ENCODE data around the gene PNRC1. TPM values are rescaled to one million over a fixed set of nuclear protein-coding genes. Genes with fewer than 3 reads are reported as not detected.
"Not testable (repeated sequence)": the region's sequence is repeated elsewhere in the genome, so short reads cannot be mapped to it uniquely, and the experiment has no call there.

PNRC1 gene
- polyA plus RNA-seq, 1 donor from 2014 or later: 22.2 TPM

DNA sequence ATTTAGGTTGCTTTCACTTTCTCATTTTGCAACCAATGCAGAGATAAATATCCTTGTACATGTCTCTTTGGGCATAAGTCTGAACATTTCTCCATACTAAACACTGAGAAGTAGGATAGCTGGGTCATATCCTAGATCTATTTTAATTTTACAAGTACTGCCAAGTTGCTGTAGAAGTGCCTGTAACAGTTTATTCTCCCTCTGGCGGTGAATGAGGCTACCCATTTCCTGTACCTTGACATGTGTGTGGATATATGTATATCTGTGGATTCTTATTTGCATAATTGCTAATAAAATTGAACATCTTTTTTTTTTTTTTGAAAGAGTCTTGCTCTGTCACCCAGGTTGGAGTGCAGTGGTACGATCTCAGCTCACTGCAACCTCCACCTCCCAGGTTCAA is 48.0 kb upstream of the PNRC1 start:
- H3K9ac ChIP-seq (ENCODE audit: low read length): no peak overlapping the region
- no peaks in the 10 kb centered on the region for H3K9me2 ChIP-seq (ENCODE audit: insufficient read depth, low read length)
- no peak overlapping the region for H3K4me3 ChIP-seq (ENCODE audit: low read length)
- no peak overlapping the region for H3K4me2 ChIP-seq (ENCODE audit: low read length)
- TF ChIP-seq RAD21 (conservative IDR thresholded peaks at IDR 0.05) (no peak), POLR2AphosphoS5 (IDR thresholded peaks at IDR 0.05) (no peak), EZH2 (IDR thresholded peaks at IDR 0.05; ENCODE audit: borderline replicate concordance, insufficient read depth, low read length, poor library complexity, severe bottlenecking) (no peak), SMC3 (conservative IDR thresholded peaks at IDR 0.05; ENCODE audit: poor library complexity) (no peak), MXI1 (conservative IDR thresholded peaks at IDR 0.05; ENCODE audit: poor library complexity, severe bottlenecking) (no peak), EP300 (conservative IDR thresholded peaks at IDR 0.05; ENCODE audit: poor library complexity, severe bottlenecking) (no peak), TAF1 (IDR thresholded peaks at IDR 0.05; ENCODE audit: low read depth) (no peak)
- TF ChIP-seq, protein P1, sequence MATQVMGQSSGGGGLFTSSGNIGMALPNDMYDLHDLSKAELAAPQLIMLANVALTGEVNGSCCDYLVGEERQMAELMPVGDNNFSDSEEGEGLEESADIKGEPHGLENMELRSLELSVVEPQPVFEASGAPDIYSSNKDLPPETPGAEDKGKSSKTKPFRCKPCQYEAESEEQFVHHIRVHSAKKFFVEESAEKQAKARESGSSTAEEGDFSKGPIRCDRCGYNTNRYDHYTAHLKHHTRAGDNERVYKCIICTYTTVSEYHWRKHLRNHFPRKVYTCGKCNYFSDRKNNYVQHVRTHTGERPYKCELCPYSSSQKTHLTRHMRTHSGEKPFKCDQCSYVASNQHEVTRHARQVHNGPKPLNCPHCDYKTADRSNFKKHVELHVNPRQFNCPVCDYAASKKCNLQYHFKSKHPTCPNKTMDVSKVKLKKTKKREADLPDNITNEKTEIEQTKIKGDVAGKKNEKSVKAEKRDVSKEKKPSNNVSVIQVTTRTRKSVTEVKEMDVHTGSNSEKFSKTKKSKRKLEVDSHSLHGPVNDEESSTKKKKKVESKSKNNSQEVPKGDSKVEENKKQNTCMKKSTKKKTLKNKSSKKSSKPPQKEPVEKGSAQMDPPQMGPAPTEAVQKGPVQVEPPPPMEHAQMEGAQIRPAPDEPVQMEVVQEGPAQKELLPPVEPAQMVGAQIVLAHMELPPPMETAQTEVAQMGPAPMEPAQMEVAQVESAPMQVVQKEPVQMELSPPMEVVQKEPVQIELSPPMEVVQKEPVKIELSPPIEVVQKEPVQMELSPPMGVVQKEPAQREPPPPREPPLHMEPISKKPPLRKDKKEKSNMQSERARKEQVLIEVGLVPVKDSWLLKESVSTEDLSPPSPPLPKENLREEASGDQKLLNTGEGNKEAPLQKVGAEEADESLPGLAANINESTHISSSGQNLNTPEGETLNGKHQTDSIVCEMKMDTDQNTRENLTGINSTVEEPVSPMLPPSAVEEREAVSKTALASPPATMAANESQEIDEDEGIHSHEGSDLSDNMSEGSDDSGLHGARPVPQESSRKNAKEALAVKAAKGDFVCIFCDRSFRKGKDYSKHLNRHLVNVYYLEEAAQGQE (IDR thresholded peaks at IDR 0.05; ENCODE audit: borderline replicate concordance): no peak
- TF ChIP-seq, protein P2, sequence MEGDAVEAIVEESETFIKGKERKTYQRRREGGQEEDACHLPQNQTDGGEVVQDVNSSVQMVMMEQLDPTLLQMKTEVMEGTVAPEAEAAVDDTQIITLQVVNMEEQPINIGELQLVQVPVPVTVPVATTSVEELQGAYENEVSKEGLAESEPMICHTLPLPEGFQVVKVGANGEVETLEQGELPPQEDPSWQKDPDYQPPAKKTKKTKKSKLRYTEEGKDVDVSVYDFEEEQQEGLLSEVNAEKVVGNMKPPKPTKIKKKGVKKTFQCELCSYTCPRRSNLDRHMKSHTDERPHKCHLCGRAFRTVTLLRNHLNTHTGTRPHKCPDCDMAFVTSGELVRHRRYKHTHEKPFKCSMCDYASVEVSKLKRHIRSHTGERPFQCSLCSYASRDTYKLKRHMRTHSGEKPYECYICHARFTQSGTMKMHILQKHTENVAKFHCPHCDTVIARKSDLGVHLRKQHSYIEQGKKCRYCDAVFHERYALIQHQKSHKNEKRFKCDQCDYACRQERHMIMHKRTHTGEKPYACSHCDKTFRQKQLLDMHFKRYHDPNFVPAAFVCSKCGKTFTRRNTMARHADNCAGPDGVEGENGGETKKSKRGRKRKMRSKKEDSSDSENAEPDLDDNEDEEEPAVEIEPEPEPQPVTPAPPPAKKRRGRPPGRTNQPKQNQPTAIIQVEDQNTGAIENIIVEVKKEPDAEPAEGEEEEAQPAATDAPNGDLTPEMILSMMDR (IDR thresholded peaks at IDR 0.05; ENCODE audit: poor library complexity, severe bottlenecking): no peak
- no peaks in the 10 kb centered on the region for H3K27me3 ChIP-seq (ENCODE audit: insufficient read depth, low read depth, low read length)
- H3K27ac ChIP-seq (ENCODE audit: low read length): no peak overlapping the region
- H3K79me2 ChIP-seq (replicated peaks; ENCODE audit: insufficient read depth, low read length): no peaks in the 10 kb centered on the region
- H3F3A ChIP-seq (ENCODE audit: insufficient read depth, low read length, poor library complexity, severe bottlenecking): no peaks in the 10 kb centered on the region
- no peak overlapping the region for H2AFZ ChIP-seq (ENCODE audit: low read depth, low read length)
- no peaks in the 10 kb centered on the region for H3K9me3 ChIP-seq (ENCODE audit: low read length)
- no peaks in the 10 kb centered on the region for H3K36me3 ChIP-seq (ENCODE audit: insufficient read depth, low read length)
- no peaks in the 10 kb centered on the region for H4K20me1 ChIP-seq (ENCODE audit: insufficient read depth)

DNA sequence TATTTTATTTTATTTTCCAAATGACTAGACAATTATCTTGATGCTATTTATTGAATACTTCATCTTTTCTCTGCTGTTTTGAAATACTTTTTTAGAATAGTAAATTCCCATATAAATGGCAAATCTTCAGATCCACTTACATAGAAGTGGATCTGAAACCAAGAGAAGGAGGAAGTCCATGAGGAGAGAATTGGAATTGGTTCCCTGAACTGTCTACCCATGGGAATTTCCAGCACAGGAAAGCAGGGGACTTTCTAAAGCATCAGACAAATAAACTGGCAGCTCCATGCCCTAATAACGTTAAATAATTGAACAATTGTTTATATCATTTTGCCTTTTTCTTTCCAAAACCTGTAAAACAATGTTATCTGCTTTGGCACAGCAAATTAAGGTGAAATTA is 47.1 kb upstream of the PNRC1 start:
- Histone ChIP-seq H4K20me1 (ENCODE audit: insufficient read depth) (no peaks in the 10 kb centered on the region), H3K9me2 (ENCODE audit: insufficient read depth, low read length) (no peaks in the 10 kb centered on the region), H3K27me3 (ENCODE audit: insufficient read depth, low read depth, low read length) (no peaks in the 10 kb centered on the region), H3K36me3 (ENCODE audit: insufficient read depth, low read length) (no peaks in the 10 kb centered on the region), H3K79me2 (replicated peaks; ENCODE audit: insufficient read depth, low read length) (no peaks in the 10 kb centered on the region), H3K4me3 (ENCODE audit: low read length) (no peak overlapping the region), H3K4me2 (ENCODE audit: low read length) (no peak overlapping the region), H3K9ac (ENCODE audit: low read length) (no peak overlapping the region), H2AFZ (ENCODE audit: low read depth, low read length) (no peak overlapping the region), H3F3A (ENCODE audit: insufficient read depth, low read length, poor library complexity, severe bottlenecking) (no peaks in the 10 kb centered on the region), H3K9me3 (ENCODE audit: low read length) (no peaks in the 10 kb centered on the region), H3K27ac (ENCODE audit: low read length) (no peak overlapping the region)
- TF ChIP-seq, protein P1 (IDR thresholded peaks at IDR 0.05; ENCODE audit: borderline replicate concordance): no peak
- TF ChIP-seq EP300 (conservative IDR thresholded peaks at IDR 0.05; ENCODE audit: poor library complexity, severe bottlenecking): no peak
- no peak for TF ChIP-seq TAF1 (IDR thresholded peaks at IDR 0.05; ENCODE audit: low read depth)
- TF ChIP-seq, protein P2 (IDR thresholded peaks at IDR 0.05; ENCODE audit: poor library complexity, severe bottlenecking): no peak
- no peak for TF ChIP-seq MXI1 (conservative IDR thresholded peaks at IDR 0.05; ENCODE audit: poor library complexity, severe bottlenecking)
- no peak for TF ChIP-seq EZH2 (IDR thresholded peaks at IDR 0.05; ENCODE audit: borderline replicate concordance, insufficient read depth, low read length, poor library complexity, severe bottlenecking)
- no peak for TF ChIP-seq POLR2AphosphoS5 (IDR thresholded peaks at IDR 0.05)
- no peak for TF ChIP-seq RAD21 (conservative IDR thresholded peaks at IDR 0.05)
- TF ChIP-seq SMC3 (conservative IDR thresholded peaks at IDR 0.05; ENCODE audit: poor library complexity): no peak

DNA sequence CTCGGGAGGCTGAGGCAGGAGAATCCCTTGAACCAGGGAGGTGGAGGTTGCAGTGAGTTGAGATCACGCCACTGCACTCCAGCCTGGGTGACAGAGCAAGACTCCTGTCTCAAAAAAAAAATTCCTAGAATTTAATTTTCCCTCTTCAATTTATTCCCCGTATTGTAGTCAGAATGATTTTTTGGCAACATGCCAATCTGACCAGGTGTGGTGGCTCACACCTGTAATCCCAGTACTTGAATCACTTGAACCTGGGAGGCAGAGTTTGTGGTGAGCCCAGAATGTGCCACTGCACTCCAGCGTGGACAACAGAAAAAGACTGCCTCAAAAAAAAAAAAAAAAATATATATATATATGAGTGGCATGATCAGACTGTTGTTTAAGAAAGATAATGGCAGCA is 46.4 kb upstream of the PNRC1 start:
- not testable (repeated sequence) for H3K27me3 ChIP-seq (ENCODE audit: insufficient read depth, low read depth, low read length); H3K9me3 ChIP-seq (ENCODE audit: low read length); H4K20me1 ChIP-seq (ENCODE audit: insufficient read depth); H3K36me3 ChIP-seq (ENCODE audit: insufficient read depth, low read length); H3K4me2 ChIP-seq (ENCODE audit: low read length); H2AFZ ChIP-seq (ENCODE audit: low read depth, low read length); H3K9me2 ChIP-seq (ENCODE audit: insufficient read depth, low read length); H3F3A ChIP-seq (ENCODE audit: insufficient read depth, low read length, poor library complexity, severe bottlenecking); H3K27ac ChIP-seq (ENCODE audit: low read length); H3K4me3 ChIP-seq (ENCODE audit: low read length); H3K79me2 ChIP-seq (replicated peaks; ENCODE audit: insufficient read depth, low read length); H3K9ac ChIP-seq (ENCODE audit: low read length)
